ENCODE results near the gene FCRL5. TPM values are rescaled to one million over a fixed set of nuclear protein-coding genes. Genes with fewer than 3 reads are reported as not detected.

FCRL5 gene
- total RNA-seq, 1 experiment from 2014 or later: not detected

GRCh38 chr1:157523774-157524493, 28.4 kb downstream of the FCRL5 start:
- DNase-seq (ENCODE audit: low read depth): no peak

GRCh38 chr1:157521056-157521455, 31.3 kb downstream of the FCRL5 start:
- DNase-seq (ENCODE audit: low read depth): no peak

- DNase-seq (ENCODE audit: low read depth): no peak
Measured at GRCh38 chr1:157520386-157520935, 31.9 kb downstream of the FCRL5 start.

GRCh38 chr1:157519451-157519850, 32.9 kb downstream of the FCRL5 start:
- DNase-seq (ENCODE audit: low read depth): no peak

- DNase-seq (ENCODE audit: low read depth): no peak
Measured at GRCh38 chr1:157517016-157517415, 35.3 kb downstream of the FCRL5 start.

- no peak for DNase-seq (ENCODE audit: low read depth)
Measured at GRCh38 chr1:157515709-157516108, 36.6 kb downstream of the FCRL5 start.

- no peak for DNase-seq (ENCODE audit: low read depth)
Measured at GRCh38 chr1:157515141-157515540, 37.2 kb downstream of the FCRL5 start.

GRCh38 chr1:157512036-157512969, 40.0 kb downstream of the FCRL5 start:
- no peak for DNase-seq (ENCODE audit: low read depth)

- no peak for DNase-seq (ENCODE audit: low read depth)
Measured at GRCh38 chr1:157509546-157510232, 42.6 kb downstream of the FCRL5 start.

GRCh38 chr1:157505481-157506272, 46.6 kb downstream of the FCRL5 start:
- DNase-seq (ENCODE audit: low read depth): peak; percentile 57

- DNase-seq (ENCODE audit: low read depth): peak; percentile 17
Measured at GRCh38 chr1:157504646-157505045, 47.7 kb downstream of the FCRL5 start.

GRCh38 chr1:157499521-157499920, 52.8 kb downstream of the FCRL5 start:
- no peak for DNase-seq (ENCODE audit: low read depth)

GRCh38 chr1:157498736-157499090, 53.6 kb downstream of the FCRL5 start:
- no peak for DNase-seq (ENCODE audit: low read depth)

- DNase-seq (ENCODE audit: low read depth): no peak
Measured at GRCh38 chr1:157497987-157498735, 54.2 kb downstream of the FCRL5 start.

GRCh38 chr1:157497284-157497683, 55.0 kb downstream of the FCRL5 start:
- no peak for DNase-seq (ENCODE audit: low read depth)

GRCh38 chr1:157496121-157496526, 56.2 kb downstream of the FCRL5 start:
- DNase-seq (ENCODE audit: low read depth): peak; percentile 39

- DNase-seq (ENCODE audit: low read depth): no peak
Measured at GRCh38 chr1:157495285-157495684, 57.0 kb downstream of the FCRL5 start.

GRCh38 chr1:157494093-157494492, 58.2 kb downstream of the FCRL5 start:
- DNase-seq (ENCODE audit: low read depth): no peak

- peak; percentile 60 for DNase-seq (ENCODE audit: low read depth)
Measured at GRCh38 chr1:157490467-157491165, 61.7 kb downstream of the FCRL5 start.

GRCh38 chr1:157488156-157488555, 64.2 kb downstream of the FCRL5 start:
- DNase-seq (ENCODE audit: low read depth): no peak

Data from M059J (cell line).